ENCODE data around the gene FOXL2.
"Not testable (repeated sequence)": the region's sequence is repeated elsewhere in the genome, so short reads cannot be mapped to it uniquely, and the experiment has no call there.

Gene FOXL2

GRCh38 chr3:138933068-138933668, 13.8 kb downstream of the FOXL2 start:
- no peak overlapping the region for H3K4me2 ChIP-seq (ENCODE audit: low read length)
- H4K20me1 ChIP-seq (ENCODE audit: insufficient read depth, low read length) = no peaks in the 10 kb centered on the region
- no peak overlapping the region for H3K27ac ChIP-seq (ENCODE audit: low read depth, low read length, poor library complexity, severe bottlenecking)
- H3K79me2 ChIP-seq (ENCODE audit: insufficient read depth, low read length) = no peaks in the 10 kb centered on the region
- no peak overlapping the region for H2AFZ ChIP-seq (ENCODE audit: low read length)
- H3K4me1 ChIP-seq (ENCODE audit: insufficient read depth, low read length, severe bottlenecking) = peaks cover 8% of the 10 kb centered on the region
- H3K9ac ChIP-seq (ENCODE audit: low read length) = no peak overlapping the region
- H3K27me3 ChIP-seq (ENCODE audit: insufficient read depth, low read length) = peaks cover 5% of the 10 kb centered on the region; the same call in 1 of the 2 replicates
- no peaks in the 10 kb centered on the region for H3K9me2 ChIP-seq (ENCODE audit: low read depth, low read length)
- TF ChIP-seq EZH2 (IDR thresholded peaks at IDR 0.05; ENCODE audit: borderline replicate concordance, low read length) = no peak
- no peak for TF ChIP-seq CTCF (IDR thresholded peaks at IDR 0.05; ENCODE audit: low read length)
- no peaks in the 10 kb centered on the region for H3F3A ChIP-seq (ENCODE audit: insufficient read depth, low read length)
- no peaks in the 10 kb centered on the region for H3K36me3 ChIP-seq (ENCODE audit: insufficient read depth, low read length)
- no peaks in the 10 kb centered on the region for H3K9me3 ChIP-seq (ENCODE audit: low read length)
- H3K4me3 ChIP-seq (ENCODE audit: low read depth, low read length, poor library complexity, severe bottlenecking) = no peak overlapping the region

GRCh38 chr3:138928727-138929372, 18.1 kb downstream of the FOXL2 start:
- TF ChIP-seq EZH2 (IDR thresholded peaks at IDR 0.05; ENCODE audit: borderline replicate concordance, low read length) = no peak
- no peak for TF ChIP-seq CTCF (IDR thresholded peaks at IDR 0.05; ENCODE audit: low read length)
- no peak overlapping the region for H3K9ac ChIP-seq (ENCODE audit: low read length)

GRCh38 chr3:138923531-138923994, 23.4 kb downstream of the FOXL2 start:
- H3K9ac ChIP-seq (ENCODE audit: low read length) = no peak overlapping the region
- H3K9me3 ChIP-seq (ENCODE audit: low read length) = no peaks in the 10 kb centered on the region
- H4K20me1 ChIP-seq (ENCODE audit: insufficient read depth, low read length) = no peaks in the 10 kb centered on the region
- H3K9me2 ChIP-seq (ENCODE audit: low read depth, low read length) = no peaks in the 10 kb centered on the region
- 0 out of 2 replicates have a peak, but pooled peaks cover 5% of the 10 kb centered on the region for H3K27me3 ChIP-seq (ENCODE audit: insufficient read depth, low read length)
- no peaks in the 10 kb centered on the region for H3F3A ChIP-seq (ENCODE audit: insufficient read depth, low read length)
- H3K4me2 ChIP-seq (ENCODE audit: low read length) = no peak overlapping the region
- no peak overlapping the region for H3K27ac ChIP-seq (ENCODE audit: low read depth, low read length, poor library complexity, severe bottlenecking)
- no peaks in the 10 kb centered on the region for H3K4me1 ChIP-seq (ENCODE audit: insufficient read depth, low read length, severe bottlenecking)
- H3K36me3 ChIP-seq (ENCODE audit: insufficient read depth, low read length) = no peaks in the 10 kb centered on the region
- H3K4me3 ChIP-seq (ENCODE audit: low read depth, low read length, poor library complexity, severe bottlenecking) = no peak overlapping the region
- TF ChIP-seq EZH2 (IDR thresholded peaks at IDR 0.05; ENCODE audit: borderline replicate concordance, low read length) (no peak), CTCF (IDR thresholded peaks at IDR 0.05; ENCODE audit: low read length) (peak; percentile 97)
- no peak overlapping the region for H2AFZ ChIP-seq (ENCODE audit: low read length)
- H3K79me2 ChIP-seq (ENCODE audit: insufficient read depth, low read length) = no peaks in the 10 kb centered on the region

More at GRCh38 chr3:138928727-138929372, 18.1 kb downstream of the FOXL2 start:
- Histone ChIP-seq H4K20me1 (ENCODE audit: insufficient read depth, low read length) (no peaks in the 10 kb centered on the region), H3K79me2 (ENCODE audit: insufficient read depth, low read length) (no peaks in the 10 kb centered on the region), H3K27me3 (ENCODE audit: insufficient read depth, low read length) (peaks cover 9% of the 10 kb centered on the region; the same call in 1 of the 2 replicates), H3K4me2 (ENCODE audit: low read length) (no peak overlapping the region), H3F3A (ENCODE audit: insufficient read depth, low read length) (no peaks in the 10 kb centered on the region), H3K9me2 (ENCODE audit: low read depth, low read length) (no peaks in the 10 kb centered on the region), H2AFZ (ENCODE audit: low read length) (no peak overlapping the region), H3K4me1 (ENCODE audit: insufficient read depth, low read length, severe bottlenecking) (no peaks in the 10 kb centered on the region), H3K27ac (ENCODE audit: low read depth, low read length, poor library complexity, severe bottlenecking) (no peak overlapping the region), H3K4me3 (ENCODE audit: low read depth, low read length, poor library complexity, severe bottlenecking) (no peak overlapping the region), H3K36me3 (ENCODE audit: insufficient read depth, low read length) (no peaks in the 10 kb centered on the region), H3K9me3 (ENCODE audit: low read length) (no peaks in the 10 kb centered on the region)

- not testable (repeated sequence) for H3K4me2 ChIP-seq (ENCODE audit: low read length); H3K9me3 ChIP-seq (ENCODE audit: low read length); H3K27me3 ChIP-seq (ENCODE audit: insufficient read depth, low read length); H3K4me1 ChIP-seq (ENCODE audit: insufficient read depth, low read length, severe bottlenecking); H4K20me1 ChIP-seq (ENCODE audit: insufficient read depth, low read length); H3K9me2 ChIP-seq (ENCODE audit: low read depth, low read length); H2AFZ ChIP-seq (ENCODE audit: low read length); H3K36me3 ChIP-seq (ENCODE audit: insufficient read depth, low read length); H3K9ac ChIP-seq (ENCODE audit: low read length); H3F3A ChIP-seq (ENCODE audit: insufficient read depth, low read length); H3K4me3 ChIP-seq (ENCODE audit: low read depth, low read length, poor library complexity, severe bottlenecking); H3K27ac ChIP-seq (ENCODE audit: low read depth, low read length, poor library complexity, severe bottlenecking); H3K79me2 ChIP-seq (ENCODE audit: insufficient read depth, low read length)
These were observed 24.5 kb downstream of the FOXL2 start for GRCh38 chr3:138922400-138922799.
